Cardiac fibroblast (primary cell): ENCODE data around the gene SBSN.
"Not testable (repeated sequence)": the region's sequence is repeated elsewhere in the genome, so short reads cannot be mapped to it uniquely, and the experiment has no call there.

Experiments
- DNase-seq, 2 donors: peaks; one replicate each; pipeline versions ENCODE4 v3.0.0 to v3.0.0-alpha.2; 2010; ENCODE audit warnings: low read depth in 2 of 2
- H3K4me3 ChIP-seq, 2 donors: replicated peaks in 1 of 2; 1 replicate in 1 of 2; 2 replicates in 1 of 2; pipeline ENCODE4 v1.5.1; 2011; ENCODE audit warnings: low read depth in 2 of 2, low read length in 2 of 2, mild to moderate bottlenecking in 2 of 2, moderate library complexity in 1 of 2
- CTCF ChIP-seq: IDR thresholded peaks from one replicate; pipeline ENCODE4 v1.5.1; 2011; ENCODE audit warnings: low read depth, mild to moderate bottlenecking, low read length, inconsistent platforms

Gene SBSN

GRCh38 chr19:35487656-35488182 lies 40.4 kb downstream of the SBSN start:
- TF ChIP-seq CTCF = no peak
- no peak for DNase-seq
- H3K4me3 ChIP-seq = no peak overlapping the region

GRCh38 chr19:35486268-35486708 lies 41.8 kb downstream of the SBSN start:
- no peak overlapping the region for H3K4me3 ChIP-seq
- DNase-seq = no peak
- no peak for TF ChIP-seq CTCF

- DNase-seq = peak in 1 of 2 donors; percentile 9
- H3K4me3 ChIP-seq = no peak overlapping the region
- TF ChIP-seq CTCF = no peak
Observed at GRCh38 chr19:35484252-35485036, 43.7 kb downstream of the SBSN start.

GRCh38 chr19:35483089-35483488 lies 45.0 kb downstream of the SBSN start:
- TF ChIP-seq CTCF = no peak
- no peak overlapping the region for H3K4me3 ChIP-seq
- no peak for DNase-seq

GRCh38 chr19:35478794-35479677 lies 49.1 kb downstream of the SBSN start:
- DNase-seq = no peak
- TF ChIP-seq CTCF = no peak

GRCh38 chr19:35476149-35476548 lies 52.0 kb downstream of the SBSN start:
- no peak for DNase-seq
- no peak overlapping the region for H3K4me3 ChIP-seq
- peak; percentile 14 for TF ChIP-seq CTCF

More at GRCh38 chr19:35478794-35479677, 49.1 kb downstream of the SBSN start:
- H3K4me3 ChIP-seq = no peak overlapping the region

- H3K4me3 ChIP-seq, DNase-seq: not testable (repeated sequence)
Observed at GRCh38 chr19:35474594-35474993, 53.5 kb downstream of the SBSN start.
